GM10248 (cell line): Measurements from ENCODE around the gene IQCC.
A peak's percentile ranks its signal among the peaks of the same experiment; 100 is the strongest.
"Not testable (repeated sequence)": the region's sequence is repeated elsewhere in the genome, so short reads cannot be mapped to it uniquely, and the experiment has no call there.

Source experiments
- CTCF ChIA-PET: fragments of 300-600 bp; sonication (Branson Sonifier 250); formaldehyde crosslinking; extraction: SDS; loops from one replicate; lab custom pipeline; 2021; ENCODE audit warnings: antibody characterized with exemption; lab: Yijun Ruan, JAX
- POLR2A ChIA-PET: fragments of 350-650 bp; sonication (Branson Sonifier 250); formaldehyde crosslinking; extraction: SDS; loops from one replicate; lab custom pipeline; 2020; ENCODE audit warnings: antibody characterized with exemption; lab: Yijun Ruan, JAX
- DNase-seq: peaks from one replicate; pipeline ENCODE4 v3.0.0; 2012; ENCODE audit errors: extremely low spot score
- CTCF ChIP-seq: IDR thresholded peaks from 2 replicates; pipeline ENCODE4 v1.5.1; 2012; ENCODE audit warnings: mild to moderate bottlenecking, low read depth; ENCODE audit errors: extremely low read depth, missing control alignments, control extremely low read depth

IQCC gene

GRCh38 chr1:32205401-32206370 lies at the start of gene IQCC:
IQCC (plus strand) TSS chr1:32205671; CDS start chr1:32205682, 11 bp downstream.
- CTCF ChIA-PET = interaction anchor here (0.7 to 4.1 kb wide), 4 partner anchors 10 to 43 kb away, joined by 3 to 39 read pairs (median 3); no protein-coding TSS in a partner anchor
- peak; percentile 95 for DNase-seq
- POLR2A ChIA-PET = interaction anchor here (0.6 to 1.7 kb wide), 2 partner anchors 127 to 130 kb away, joined by 5 to 7 read pairs; partner anchors contain the start of gene MARCKSL1

DNA sequence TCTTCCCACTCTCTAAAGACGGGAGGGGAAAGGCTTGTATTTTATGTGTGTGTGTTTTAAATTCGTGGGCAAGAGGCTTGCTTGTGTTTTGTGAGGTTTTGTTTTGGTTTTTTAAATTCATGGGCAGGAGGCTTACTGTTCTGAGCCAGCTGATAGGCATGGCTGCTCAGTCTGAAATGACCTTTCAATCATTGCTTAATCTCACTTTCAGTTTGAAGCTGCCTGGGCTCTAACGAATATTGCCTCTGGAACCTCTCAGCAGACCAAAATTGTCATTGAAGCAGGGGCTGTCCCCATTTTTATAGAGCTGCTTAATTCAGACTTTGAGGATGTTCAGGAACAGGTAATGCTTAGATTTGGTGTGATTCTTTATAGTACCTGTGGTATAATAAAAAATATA lies 46.3 kb upstream of the IQCC start:
- peak; percentile 61 for DNase-seq
- CTCF ChIA-PET = interaction anchor here (1.2 to 1.6 kb wide), 2 partner anchors 31 to 156 kb away, joined by 3 read pairs; no protein-coding TSS in a partner anchor
- TF ChIP-seq CTCF = no peak
- POLR2A ChIA-PET = no interaction called here

More at GRCh38 chr1:32205401-32206370, at the start of gene IQCC:
- TF ChIP-seq CTCF = no peak

DNA sequence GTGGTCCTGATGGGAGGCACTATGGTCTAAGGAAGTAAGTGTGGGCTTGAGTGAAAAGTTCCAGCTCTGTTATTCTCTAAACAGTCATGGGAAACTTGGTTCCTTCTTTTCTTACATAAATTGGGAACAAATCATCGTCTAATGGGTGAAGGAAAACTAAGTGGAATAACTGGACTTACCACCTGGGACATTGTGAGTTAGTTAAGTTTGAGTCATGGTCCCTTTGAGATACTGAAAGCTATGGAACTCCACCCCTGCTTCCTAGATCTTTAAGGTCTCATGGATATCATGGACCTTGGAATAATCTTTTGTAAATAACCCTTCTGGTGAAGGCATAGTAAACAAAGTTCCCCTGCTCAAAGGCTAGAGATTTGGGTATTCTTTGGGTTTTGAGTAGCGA lies 42.1 kb upstream of the IQCC start:
- ChIA-PET CTCF (interaction anchor here (0.9 to 1.0 kb wide), 2 partner anchors 9 to 55 kb away, joined by 3 read pairs; no protein-coding TSS in a partner anchor), POLR2A (no interaction called here)
- DNase-seq = no peak
- no peak for TF ChIP-seq CTCF

DNA sequence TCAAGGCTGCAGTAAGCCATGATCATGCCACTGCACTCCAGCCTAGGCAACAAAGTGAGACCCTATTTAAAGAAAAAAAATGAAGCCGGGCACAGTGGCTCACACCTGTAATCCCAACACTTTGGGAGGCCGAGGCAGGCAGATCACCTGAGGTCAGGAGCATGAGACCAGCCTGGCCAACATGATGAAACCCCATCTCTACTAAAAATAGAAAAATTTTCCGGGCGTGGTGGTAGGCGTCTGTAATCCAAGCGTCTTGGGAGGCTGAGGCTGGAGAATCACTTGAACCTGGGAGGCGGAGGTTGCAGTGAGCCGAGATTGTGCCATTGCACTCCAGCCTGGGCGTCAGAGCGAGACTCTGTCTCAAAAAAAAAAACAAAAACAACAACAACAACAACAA lies 39.8 kb upstream of the IQCC start:
- DNase-seq, CTCF ChIA-PET, POLR2A ChIA-PET: not testable (repeated sequence)

- ChIA-PET CTCF (no interaction called here), POLR2A (interaction anchor here (0.6 kb wide), 1 partner anchor 183 kb away, joined by 3 read pairs; no protein-coding TSS in a partner anchor)
- TF ChIP-seq CTCF = no peak
- DNase-seq = no peak
Measured at GRCh38 chr1:32170991-32171390, 34.5 kb upstream of the IQCC start.

DNA sequence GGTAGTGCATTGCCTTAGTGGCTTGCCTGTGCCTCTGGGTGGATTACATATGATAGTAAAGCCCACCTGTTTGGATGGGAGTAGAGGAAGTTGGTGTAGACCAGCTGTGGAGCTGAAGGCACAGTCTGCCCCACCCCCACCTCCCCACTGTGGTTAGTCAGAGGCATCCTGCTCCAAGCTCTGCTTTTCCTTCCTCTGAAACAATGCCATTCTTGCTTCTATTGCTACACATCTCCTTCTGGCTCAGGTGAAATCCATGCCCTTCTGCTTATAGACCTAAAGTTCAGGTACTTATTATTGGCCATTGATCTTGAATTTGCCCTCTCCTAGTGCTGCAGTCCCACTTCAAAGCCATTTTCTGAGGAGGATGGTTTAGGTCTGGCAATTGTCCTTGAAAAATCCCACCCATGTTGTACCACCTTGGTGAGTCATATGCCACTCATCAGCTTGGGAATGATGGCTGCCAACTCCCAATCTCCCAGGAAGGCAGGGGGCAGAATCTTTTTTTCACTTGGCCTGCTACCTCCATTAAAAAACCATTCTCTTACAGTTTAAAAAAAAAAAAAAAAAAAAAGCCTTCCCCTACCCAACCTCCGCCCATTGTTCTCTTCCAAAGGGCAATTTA lies 32.7 kb upstream of the IQCC start:
- ChIA-PET POLR2A (no interaction called here), CTCF (interaction anchor here (1.0 to 1.2 kb wide), 2 partner anchors 9 to 11 kb away, joined by 3 read pairs; no protein-coding TSS in a partner anchor)
- DNase-seq = no peak
- no peak for TF ChIP-seq CTCF
